ENCODE data around the gene ETV6. TPM values are rescaled to one million over a fixed set of nuclear protein-coding genes. Genes with fewer than 3 reads are reported as not detected.

Gene ETV6
- total RNA-seq, 1 experiment from 2014 or later: 6.1 TPM

DNA sequence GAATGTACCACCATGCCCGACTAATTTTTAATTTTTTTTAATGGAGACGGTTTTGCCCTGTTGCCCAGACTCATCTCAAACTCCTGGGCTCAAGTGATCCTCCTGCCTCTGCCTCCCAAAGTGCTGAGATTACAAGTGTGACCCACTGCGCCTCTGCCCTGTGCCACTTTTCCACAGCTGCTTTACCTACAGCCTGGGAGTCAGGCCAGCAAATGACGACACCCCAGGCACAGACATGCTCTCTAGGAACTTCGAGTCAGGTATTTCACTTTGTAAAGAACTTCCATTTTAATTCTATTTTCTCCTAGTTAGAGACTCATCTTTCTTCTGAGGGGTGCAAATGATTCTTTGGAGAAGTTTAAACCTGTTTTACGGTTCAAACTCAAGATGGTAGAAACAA lies 89.0 kb downstream of the ETV6 start:
- DNase-seq (ENCODE audit: low spot score): no peak

DNA sequence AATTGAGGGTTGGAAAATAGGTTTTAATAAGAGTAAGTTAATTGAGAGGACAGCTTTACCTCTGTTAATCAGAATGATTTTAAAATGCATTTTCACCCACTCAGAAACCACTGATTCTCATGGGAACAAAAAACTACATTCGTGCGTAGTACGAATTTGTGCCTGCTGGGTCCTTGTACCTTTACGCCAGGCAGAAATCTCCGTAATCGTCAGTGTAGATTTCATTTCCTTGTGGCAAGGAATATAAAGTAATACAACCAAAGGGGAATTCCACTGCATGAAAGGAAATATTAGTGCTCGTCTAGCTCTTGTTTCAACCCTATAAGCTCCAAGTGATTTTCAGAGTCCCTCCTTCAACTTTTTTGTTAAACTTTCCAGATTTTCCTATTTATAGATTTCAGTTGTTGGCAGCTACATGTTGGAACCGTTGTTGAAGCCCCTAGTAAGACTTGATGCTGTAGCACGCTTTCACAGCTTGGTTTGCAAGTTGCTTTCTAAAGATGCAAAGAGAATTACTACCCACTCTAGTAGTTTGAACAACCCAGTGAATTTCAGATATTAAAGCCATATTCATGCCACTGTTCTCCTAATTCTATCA lies 90.6 kb downstream of the ETV6 start:
- no peak for DNase-seq (ENCODE audit: low spot score)

DNA sequence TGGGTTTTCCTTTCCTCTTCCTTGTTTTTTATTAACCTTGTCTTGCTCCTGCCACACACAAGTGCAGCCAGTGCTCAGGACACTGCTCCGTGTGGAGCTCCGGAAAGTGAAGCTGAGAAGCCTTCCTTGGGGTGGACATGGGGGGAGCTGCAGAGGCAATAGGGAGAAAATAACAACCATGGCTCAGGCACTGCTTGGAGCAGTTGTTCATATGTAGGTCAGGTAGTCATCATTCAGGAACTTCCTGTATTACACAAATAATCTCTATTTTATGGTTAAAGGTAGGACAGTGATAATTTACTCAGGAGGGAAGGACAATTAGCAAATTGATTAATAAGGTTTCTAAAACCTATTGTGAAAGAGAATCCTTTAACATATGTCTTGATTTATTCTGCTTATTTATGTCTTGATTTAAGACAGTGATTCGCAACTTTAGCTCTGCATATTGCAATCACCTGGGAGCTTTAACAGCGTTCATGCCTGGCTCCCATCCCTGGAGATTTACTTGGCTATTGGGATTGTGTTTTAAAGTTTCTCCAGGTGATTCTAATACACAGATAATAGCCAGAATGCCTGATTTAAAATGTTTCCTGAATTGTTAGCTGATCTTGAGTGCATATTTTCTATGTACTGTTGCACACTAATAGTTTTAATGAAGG lies 92.1 kb downstream of the ETV6 start:
- DNase-seq (ENCODE audit: low spot score): no peak

DNA sequence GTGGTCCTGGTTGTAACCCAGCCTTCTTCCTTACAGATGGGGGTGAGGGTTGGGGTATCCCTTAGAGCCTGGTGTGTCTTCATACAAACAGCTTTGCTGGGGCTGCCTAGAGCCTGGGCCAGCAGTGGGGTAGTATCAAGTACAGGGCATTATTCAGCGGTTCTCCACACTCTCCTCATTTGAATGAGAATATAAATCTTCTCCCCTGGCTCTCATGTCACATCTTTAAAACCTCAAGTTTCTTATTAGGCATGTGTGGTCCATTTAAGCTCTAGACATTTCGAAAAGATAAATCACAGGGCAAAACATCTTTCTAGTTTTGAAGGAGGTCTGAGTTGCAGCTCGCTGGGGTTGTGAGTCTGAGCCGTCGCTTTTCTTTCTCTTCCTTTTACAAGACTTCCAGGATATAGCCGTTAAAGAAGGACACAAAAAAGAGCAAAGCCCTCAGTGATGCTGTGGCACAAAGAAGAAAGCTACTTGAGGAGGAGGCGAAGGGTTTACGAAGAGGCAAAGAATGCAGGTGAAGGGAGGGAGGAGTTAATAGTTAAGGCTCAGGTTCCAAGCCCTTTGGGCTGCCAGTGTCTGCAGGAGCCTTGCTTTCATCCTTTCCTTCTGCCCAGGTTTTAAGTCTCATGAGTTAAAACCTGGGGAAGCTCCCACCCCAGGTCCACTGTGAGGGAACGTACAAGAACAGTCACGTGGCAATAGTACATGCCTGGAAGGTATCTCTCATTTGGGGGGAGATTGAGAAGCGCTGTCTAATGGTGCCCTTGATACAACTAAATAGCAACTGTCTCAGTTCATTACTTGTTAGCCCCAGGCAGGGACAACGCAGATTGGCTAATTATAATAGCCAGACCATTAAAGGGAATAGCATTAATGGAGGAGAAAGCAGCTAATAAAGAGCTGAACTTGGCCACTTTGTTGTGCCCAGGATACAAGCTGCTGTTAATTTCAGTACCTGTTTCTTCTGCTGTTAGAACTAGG lies 94.2 kb downstream of the ETV6 start:
- no peak for DNase-seq (ENCODE audit: low spot score)

DNA sequence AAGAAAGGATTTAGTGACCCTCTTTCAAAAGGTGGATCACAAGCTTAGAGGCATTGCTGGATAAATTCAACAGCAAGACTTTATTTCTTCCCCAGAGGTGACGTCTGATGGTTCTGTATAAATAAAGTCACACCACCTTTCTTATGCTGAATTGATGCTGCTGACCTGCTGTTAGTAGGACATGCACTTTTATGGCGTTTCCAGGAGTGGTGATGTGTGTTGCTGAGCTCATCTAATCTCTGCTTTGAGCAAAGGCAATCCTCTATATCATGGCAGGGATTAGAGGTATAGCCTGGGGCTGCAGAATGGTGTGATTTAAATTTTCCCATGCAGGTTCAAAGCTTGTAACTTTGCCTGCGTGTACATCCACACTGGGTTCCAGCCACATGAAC lies 94.9 kb downstream of the ETV6 start:
- DNase-seq (ENCODE audit: low spot score): no peak

DNA sequence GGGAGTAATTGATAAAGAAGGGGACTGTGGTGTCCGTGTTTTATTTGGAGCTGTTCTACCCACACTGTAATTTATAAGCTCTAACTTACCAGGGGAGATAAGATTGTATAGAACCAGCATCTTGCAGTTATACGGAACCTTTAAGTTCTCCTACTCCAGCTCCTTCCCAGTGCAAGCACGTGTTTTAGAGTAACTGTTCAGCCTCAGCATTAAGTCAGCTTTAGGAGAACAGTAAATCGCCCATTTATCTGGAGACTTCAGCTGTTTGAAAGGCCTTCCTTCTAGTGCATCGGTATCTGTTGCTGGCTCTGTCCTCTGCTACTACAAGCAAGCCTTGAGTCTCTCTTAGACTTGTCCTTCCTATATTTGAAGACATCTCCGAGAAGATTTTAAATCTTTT lies 95.6 kb downstream of the ETV6 start:
- DNase-seq (ENCODE audit: low spot score): no peak

DNA sequence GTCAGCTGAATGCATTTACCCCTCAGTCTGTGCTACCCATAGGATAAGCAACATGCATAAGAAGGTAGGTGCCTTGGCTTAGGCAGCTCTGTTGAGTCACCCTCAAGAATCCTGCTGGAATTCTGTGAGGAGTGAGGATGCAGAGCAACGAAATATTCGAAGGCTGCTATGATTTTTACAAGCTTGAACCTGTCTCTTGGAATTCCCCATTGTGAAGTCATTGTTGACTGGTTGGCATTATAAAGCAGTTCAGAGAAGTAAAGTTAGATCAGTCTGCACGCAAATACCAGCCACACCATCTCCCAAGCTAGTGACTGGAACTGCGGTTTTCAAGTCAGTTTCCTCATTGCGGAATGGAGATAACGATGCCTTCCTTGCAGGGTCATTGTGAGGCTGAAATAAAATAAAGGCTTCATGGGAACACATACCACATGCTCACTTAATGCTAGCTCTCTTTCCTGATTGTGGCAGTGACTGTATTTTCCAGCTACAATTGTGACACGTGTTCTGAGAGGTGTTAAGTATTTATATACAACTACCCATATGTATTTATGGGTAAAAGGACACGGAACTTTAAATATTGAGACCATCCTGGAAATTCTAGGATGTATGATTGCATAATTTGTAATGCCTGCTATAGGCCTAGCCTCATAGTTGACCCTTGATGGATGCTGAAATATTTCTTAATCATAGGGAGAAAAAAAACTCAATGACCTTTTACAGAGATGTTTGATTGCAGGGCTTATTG lies 96.7 kb downstream of the ETV6 start:
- DNase-seq (ENCODE audit: low spot score): peak; percentile 7

DNA sequence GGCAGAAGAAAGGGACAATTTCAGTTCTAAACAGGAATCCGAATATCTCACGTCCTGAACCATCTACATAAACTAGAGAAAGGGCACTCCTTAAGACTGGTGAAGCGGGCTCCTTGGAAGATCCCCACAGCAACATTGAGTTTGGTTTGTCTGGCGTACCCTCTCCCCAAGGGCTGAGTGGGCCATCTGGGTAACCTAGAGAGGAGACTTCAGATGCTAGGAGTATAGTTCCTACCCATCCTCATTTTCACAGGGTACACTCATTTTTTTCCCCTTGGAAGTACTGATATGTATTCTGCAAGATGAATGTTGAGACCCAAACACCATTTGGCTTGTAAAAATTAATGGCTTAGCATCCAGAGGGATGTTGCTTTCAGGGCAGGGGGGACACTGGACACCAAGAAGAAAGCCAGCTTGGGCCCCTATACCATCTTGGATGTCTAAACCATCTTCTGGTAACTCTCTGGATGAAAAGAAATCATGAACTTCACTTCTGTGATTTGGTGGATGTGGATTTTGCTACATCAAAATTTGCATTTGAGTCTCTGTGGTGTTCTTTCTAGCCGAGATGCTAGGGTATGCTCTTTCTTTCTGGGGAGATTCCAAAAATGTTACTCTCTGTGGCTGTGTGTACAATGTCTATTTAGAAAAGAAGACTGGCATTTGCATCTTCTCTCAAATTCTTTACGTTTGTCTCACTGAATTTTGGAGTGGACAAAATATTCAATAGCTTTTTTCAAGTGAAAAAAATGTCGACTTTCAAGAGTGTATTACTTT lies 97.7 kb downstream of the ETV6 start:
- DNase-seq (ENCODE audit: low spot score): no peak

DNA sequence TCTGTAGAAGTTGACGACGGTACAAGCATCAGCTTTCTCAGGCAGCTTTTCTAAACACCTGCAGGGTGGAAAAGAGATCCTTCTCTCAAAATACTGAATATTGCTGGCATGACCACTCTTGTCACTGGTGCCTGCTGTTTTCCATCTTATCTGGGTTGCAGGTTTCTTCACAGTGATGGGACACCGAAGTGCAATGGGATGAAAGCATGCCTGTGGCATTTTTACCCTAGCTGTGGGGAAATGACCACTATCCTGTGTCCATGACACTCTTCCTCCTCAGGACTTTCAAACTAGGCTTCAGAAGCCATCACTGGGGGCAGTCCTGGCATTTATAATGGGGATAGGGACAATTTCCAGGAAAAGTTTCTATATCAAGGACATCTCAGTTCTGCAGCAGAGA lies 98.5 kb downstream of the ETV6 start:
- DNase-seq (ENCODE audit: low spot score): no peak

DNA sequence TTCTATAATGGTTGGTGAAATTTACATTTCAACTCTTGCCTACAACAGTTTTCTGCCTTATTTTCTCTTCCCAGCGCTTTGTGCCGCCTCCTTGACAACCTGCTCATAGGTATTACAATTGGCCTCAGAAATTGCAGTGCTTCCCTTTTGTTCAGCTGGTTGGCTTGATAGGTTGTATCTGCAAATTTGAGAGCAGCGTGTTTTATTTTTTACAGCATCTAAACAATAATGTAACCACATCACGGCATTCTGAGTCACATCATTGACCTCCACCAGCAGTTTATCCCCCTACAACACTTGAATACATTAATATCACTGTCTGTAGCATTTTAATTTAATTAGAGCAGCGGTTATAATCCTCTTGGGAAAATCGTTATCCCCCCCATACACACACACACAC lies 99.4 kb downstream of the ETV6 start:
- DNase-seq (ENCODE audit: low spot score): no peak

DNA sequence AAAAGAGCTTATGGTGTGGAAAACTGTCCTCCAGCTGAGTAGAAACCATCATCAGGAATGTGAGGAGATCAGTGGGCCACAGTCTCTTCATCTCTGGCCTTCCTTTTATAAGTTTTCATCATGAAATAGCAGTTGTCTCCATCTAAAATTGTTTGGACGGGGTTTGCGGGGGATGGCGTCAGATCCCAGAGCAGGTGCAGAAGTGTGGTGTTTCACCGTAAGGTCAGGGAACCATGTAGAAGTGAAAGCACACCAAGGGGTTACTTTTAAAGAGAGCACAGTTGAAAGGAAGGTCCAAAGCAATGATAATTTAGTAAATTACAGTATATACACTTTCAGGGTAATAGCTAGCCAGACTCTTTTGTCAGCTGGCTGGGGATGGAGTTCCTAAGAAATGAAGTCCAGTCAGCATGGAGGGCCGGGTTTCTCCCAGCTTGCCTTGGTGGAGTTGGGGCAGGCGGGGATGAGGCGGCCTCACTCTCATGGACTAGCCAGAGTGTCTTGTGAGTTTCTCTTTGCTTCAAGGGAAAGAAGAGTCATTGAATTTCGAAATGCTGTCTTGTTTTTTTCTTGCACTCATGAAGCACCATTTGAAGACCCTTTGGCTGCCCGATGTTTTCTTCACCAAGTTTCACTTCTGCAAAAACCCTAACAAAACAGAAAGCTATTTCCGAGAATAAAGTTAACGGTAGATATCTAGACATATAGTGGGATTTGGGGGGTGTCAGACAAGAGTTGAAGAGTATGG lies 100.6 kb downstream of the ETV6 start:
- no peak for DNase-seq (ENCODE audit: low spot score)

DNA sequence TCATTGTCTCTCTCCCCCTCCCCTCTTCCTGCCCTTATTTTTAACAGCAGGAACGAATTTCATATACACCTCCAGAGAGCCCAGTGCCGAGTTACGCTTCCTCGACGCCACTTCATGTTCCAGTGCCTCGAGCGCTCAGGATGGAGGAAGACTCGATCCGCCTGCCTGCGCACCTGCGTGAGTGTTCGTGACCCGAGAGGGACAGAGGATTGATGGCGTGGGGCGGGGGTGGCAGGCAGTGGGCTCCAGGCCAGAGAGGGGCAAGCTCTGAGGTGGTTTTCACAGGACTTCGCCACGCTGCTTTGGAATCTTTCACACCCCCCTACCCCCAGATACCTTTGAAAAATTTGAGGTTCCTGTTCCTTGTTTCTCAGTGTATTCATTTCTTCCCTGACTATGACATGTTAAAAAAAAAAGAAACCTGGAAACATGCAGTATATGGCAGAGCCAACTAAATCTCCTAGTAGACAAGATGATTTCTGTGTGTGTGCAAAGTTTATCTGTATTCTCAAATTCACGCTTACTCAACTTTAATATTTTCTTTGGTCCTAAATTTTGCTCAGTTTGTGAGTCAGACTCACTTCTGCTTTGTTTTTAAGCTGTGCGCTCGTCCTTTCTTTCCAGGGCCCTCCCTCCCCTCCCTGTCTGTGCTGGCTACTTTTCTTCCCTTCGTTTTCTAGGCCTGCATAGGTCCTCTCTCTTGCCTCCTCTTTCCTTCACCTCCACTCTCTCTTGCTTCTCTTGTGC lies 103.1 kb downstream of the ETV6 start:
- no peak for DNase-seq (ENCODE audit: low spot score)

DNA sequence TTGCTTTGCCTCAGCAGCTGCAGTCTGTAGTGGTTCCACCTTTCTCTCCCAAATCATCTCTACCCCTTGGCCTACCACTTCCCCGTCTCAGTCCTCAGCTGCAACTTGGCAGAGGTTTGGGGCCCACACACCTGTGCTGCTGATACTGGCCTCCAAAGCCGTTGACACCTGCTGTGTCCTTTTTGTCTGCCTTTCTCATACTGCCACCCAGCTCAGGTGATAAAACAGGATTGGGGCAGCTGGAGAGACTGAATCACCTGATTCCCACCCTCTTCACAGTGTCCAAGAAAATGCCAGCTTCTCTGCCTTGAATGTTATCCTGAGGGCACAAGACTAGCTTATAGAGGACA lies 103.7 kb downstream of the ETV6 start:
- no peak for DNase-seq (ENCODE audit: low spot score)

DNA sequence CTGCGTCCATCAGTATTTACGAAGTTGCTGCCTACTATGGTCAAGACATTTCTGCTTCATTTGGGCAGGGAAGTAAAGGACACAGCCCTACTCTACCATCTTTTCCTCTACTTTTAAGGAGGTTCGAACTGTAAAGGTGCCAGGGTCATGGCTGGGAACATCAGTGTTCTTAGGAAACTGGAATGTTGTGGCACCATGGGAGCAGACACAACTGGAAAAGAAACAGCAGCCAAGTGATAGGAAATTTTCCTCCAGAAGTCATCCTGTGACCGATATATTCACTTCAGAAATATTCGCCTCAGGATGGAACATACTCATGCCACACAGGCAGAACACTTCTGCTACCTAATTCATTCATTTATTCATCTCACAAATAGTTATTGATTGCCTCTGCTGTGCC lies 104.4 kb downstream of the ETV6 start:
- no peak for DNase-seq (ENCODE audit: low spot score)

DNA sequence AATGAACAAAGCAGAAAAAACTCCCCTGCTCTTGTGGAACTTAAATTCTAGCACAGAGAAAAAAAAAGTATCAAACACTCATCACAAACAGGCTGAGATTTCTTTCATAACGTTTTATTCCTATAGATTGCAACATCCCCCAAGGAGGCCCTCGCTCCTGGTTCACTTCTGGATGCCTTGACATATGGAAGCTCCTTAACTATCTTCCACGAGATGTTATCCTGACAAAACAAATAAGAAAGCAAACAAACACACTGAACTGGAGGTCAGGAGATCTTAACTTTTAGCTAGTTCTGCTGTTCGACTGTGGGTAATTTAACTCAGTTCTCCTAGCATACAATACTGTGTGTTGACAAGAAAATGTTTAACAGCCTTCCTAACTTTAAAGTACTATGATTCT lies 104.8 kb downstream of the ETV6 start:
- no peak for DNase-seq (ENCODE audit: low spot score)

DNA sequence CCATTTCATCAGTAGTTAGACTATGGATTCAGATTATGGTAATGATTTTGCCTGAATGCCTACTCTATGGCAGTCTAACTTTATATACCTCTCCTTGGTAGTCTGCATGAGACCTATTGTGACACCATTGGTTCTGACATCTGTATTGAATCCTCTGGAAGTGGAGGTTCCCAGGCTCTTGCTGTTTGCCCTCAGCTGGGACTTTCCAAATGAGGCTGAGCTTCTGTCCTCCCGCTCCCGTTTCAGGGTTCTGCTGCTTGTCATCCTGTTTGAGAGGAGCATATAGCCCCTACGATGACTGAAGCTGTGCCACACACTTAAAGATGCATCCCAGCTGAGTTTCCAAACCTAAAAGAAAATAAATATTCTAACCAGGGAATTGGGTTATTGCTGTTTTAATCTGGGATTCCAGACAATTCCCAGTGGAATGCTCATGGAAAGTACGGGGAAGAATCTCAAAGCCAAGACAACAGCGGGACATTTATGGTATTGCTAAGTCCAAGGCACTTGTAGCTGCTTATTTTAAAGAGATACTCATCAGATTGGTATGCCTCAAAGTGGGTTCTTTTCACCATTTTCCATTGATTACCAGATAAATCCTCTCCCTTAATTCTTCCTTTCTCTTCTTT lies 105.9 kb downstream of the ETV6 start:
- no peak for DNase-seq (ENCODE audit: low spot score)

DNA sequence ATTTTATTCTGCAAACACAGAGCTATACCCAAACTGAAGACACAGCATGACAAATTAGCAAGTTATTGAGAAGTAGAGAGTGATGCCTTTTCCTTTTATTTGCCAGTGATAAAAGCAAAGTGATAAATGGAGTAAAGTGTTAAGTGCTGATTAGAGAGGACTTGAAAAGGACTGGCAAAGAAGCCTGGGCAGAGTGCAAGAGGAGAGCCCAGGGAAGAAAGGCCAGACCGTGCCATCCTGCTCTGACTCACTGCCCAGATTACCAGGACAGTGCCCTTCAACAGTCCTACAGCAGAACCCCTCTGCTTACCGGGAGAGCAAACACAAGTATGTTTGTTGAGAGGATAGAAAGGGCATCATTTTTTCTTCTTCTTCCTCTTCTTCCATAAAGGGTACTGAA lies 106.5 kb downstream of the ETV6 start:
- no peak for DNase-seq (ENCODE audit: low spot score)

DNA sequence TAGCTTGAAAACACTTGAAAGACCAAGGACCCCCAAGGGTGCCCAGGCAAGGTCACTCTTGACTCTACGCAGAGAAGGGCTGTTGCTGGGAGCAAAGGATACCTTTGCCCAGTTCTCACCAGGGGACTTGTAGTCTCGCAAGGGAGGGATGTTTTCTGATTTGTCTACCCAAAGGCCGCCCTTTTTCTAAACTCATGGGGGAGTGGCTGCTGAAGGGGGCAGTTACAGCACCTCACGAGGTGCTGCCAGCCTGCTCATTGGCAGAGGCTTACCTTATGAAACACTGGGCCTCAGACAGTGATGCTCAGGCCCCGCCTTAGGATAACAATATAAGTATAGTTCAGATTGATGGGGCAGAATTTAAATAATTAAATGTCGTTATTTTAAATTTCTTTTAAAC lies 107.0 kb downstream of the ETV6 start:
- DNase-seq (ENCODE audit: low spot score): no peak

DNA sequence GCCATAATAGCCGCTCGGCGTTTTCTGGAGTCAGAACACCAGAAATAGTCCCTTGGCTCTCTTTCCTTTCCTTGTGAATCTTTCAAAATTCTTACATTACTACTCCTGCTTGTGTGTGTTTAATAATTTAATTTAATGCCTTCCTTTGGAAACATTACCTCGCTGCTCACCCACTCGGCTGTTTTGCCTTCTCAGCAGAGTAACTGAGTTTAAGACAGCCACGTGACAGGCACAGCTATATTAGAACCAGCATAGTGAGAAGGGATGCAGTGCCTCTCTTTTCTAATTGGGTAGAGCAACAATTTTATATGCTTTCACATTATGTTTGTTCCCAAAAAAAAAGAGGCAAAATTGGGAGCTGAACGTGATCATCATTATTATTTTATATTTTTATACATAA lies 107.6 kb downstream of the ETV6 start:
- DNase-seq (ENCODE audit: low spot score): no peak

DNA sequence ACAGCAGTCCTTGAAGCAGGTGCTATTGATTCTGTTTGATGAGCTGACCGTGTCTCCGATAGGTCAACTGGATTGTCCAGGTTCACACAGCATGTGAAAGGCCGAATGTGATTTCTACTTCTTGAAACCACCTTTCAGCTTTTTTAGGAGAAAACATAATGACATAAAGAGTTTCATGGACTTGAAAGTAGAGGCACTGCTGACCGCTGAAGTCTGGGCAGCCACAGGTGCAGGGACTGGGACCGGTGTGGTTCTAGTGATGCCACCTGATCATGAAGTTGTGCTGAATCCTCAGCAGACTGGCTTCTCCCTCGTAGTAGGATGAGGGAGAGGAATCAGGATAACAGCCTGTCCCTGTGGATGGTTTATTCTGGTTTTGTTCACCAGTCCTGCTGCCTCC lies 108.1 kb downstream of the ETV6 start:
- no peak for DNase-seq (ENCODE audit: low spot score)

All from H4 (cell line).